ENCODE results near the gene CEBPA.

CEBPA gene

DNA sequence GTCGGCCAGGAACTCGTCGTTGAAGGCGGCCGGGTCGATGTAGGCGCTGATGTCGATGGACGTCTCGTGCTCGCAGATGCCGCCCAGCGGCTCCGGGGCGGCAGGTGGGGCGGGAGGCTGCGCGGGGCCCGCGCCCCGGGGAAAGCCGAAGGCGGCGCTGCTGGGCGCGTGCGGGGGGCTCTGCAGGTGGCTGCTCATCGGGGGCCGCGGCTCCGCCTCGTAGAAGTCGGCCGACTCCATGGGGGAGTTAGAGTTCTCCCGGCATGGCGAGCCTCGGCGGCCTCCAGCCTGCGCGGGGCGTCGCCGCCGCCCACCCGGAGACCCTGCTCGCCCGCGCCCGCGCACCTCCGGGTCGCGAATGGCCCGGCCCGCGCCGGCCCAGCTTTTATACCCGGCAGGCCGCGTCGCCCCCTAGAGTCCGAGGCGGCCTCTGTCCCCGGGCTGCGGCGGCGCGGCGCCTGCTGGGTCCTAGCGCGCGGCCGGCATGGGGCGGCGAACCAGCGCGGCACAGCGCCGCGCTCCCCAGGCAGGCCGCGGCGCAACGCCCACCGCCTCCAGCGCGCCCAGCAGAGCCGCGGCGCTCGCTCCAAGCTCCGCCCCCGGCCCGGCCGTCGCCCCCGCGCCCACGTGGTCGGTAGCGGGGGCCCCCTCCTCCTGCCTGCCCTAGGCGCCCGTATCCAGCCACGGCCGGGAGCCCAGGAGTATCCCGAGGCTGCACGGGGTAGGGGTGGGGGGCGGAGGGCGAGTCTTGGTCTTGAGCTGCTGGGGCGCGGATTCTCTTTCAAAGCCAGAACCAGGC is at the start of gene CEBPA:
Gene CEBPA (minus strand): TSS at position 360 of the 799 bp plus-strand sequence. CDS start 120 bp downstream, at position 240.
- H3K9me3 ChIP-seq (ENCODE audit: low read depth, low read length) = no peaks in the 10 kb centered on the region
- no peak for TF ChIP-seq EZH2 (IDR thresholded peaks at IDR 0.05)
- no peak for TF ChIP-seq FOXP2 (optimal IDR thresholded peaks at IDR 0.05; ENCODE audit: control extremely low read depth, extremely low read length, insufficient read depth)
- peak; percentile 44; the same call in 1 of the 2 replicates for TF ChIP-seq POLR2AphosphoS5 (IDR thresholded peaks at IDR 0.05; ENCODE audit: borderline replicate concordance, low read depth, low read length)
- peak within 1 kb of the TSS; percentile 91 for H3K9ac ChIP-seq (ENCODE audit: insufficient read length)
- no peak for DNase-seq (ENCODE audit: low read depth, low spot score)
- H3K27ac ChIP-seq = no peak within 1 kb of the TSS
- H3K4me3 ChIP-seq = peak within 1 kb of the TSS; percentile 94
- H3K36me3 ChIP-seq (ENCODE audit: insufficient read depth, low read length) = no peaks in the 10 kb centered on the region

DNA sequence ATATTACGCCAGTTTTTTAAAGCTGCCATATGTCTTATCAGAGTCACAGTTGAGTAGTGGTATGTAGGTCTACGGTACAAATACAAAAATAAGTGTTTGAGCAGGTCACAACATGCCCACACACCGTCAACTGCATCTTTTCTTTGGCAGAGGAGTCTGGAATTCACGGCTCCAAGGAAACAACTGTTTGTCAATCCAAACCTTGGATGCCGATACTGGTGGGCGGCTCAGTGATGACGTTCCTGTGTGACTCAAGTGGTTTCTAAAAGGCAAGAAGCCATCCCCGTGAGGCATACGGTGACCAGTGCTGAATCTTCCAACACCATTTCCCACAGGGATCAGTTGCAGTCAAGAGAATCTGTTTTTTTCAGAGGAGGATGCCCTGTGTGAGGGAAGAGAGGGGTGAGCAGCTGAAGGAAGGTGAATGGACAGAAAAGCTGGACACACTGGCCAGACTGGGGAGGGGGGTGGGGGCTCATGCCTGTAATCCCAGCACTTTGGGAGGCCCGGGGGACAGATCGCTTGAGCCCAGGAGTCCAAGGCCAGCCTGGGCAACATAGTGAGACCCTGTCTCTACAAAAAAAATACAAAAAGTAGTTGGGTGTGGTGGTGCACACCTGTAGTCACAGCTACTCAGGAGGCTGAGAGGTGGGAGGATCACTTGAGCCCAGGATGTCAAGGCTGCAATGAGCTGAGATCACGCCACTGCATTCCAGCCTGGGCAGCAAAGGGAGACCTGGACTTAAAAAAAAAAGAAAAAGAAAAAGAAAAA is 48.4 kb upstream of the CEBPA start:
- Histone ChIP-seq H3K36me3 (ENCODE audit: insufficient read depth, low read length) (no peaks in the 10 kb centered on the region), H3K9me3 (ENCODE audit: low read depth, low read length) (no peaks in the 10 kb centered on the region), H3K9ac (ENCODE audit: insufficient read length) (no peak overlapping the region), H3K27ac (no peak overlapping the region), H3K4me3 (no peak overlapping the region)
- DNase-seq (ENCODE audit: low read depth, low spot score) = no peak
- TF ChIP-seq EZH2 (IDR thresholded peaks at IDR 0.05) (no peak), FOXP2 (optimal IDR thresholded peaks at IDR 0.05; ENCODE audit: control extremely low read depth, extremely low read length, insufficient read depth) (no peak), POLR2AphosphoS5 (IDR thresholded peaks at IDR 0.05; ENCODE audit: borderline replicate concordance, low read depth, low read length) (no peak)

DNA sequence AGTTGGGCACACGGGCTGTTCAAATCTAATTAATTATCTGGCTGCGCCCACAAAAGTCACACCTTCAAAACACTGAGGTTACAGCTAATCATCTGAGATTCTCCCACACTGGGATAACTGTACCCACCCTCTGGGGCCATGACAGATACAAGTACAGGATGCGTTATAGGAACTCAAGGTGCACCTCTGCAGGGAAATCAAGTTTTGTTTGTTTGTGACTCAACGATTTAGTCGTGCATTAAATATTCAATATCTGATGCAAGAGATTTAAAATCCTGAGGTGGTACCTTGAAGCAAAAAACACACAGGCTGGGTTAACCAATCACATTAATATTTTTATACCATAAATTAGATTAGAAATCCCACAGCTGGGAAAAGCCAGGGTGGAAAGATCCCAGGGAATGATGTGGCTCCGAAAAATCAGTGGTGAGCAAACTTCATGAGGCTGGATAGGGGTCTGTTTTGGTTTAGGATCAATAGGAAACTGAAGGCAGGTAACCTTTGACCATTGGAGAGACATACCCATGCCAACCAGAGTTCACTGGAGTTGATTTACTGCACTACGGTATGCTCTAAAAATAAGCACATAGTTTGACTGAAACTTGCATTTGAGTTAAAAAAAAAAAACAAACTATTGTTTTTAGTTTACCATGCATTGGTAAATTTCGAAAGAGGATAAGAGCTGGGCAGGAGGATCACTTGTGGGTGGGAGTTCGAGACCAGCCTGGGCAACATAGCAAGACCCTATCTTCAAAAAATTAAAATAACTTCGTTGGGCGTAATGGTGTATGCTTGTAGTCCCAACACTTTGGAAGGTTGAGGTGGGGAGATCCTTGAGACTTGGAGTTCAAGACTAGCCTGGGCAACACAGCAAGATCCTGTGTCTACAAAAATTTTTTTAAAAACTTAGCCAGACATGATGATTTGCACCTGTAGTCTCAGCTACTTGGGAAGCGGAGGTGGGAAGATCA is 47.3 kb upstream of the CEBPA start:
- no peak for DNase-seq (ENCODE audit: low read depth, low spot score)
- TF ChIP-seq EZH2 (IDR thresholded peaks at IDR 0.05) = no peak
- no peak for TF ChIP-seq FOXP2 (optimal IDR thresholded peaks at IDR 0.05; ENCODE audit: control extremely low read depth, extremely low read length, insufficient read depth)
- TF ChIP-seq POLR2AphosphoS5 (IDR thresholded peaks at IDR 0.05; ENCODE audit: borderline replicate concordance, low read depth, low read length) = no peak
- H3K36me3 ChIP-seq (ENCODE audit: insufficient read depth, low read length) = no peaks in the 10 kb centered on the region

DNA sequence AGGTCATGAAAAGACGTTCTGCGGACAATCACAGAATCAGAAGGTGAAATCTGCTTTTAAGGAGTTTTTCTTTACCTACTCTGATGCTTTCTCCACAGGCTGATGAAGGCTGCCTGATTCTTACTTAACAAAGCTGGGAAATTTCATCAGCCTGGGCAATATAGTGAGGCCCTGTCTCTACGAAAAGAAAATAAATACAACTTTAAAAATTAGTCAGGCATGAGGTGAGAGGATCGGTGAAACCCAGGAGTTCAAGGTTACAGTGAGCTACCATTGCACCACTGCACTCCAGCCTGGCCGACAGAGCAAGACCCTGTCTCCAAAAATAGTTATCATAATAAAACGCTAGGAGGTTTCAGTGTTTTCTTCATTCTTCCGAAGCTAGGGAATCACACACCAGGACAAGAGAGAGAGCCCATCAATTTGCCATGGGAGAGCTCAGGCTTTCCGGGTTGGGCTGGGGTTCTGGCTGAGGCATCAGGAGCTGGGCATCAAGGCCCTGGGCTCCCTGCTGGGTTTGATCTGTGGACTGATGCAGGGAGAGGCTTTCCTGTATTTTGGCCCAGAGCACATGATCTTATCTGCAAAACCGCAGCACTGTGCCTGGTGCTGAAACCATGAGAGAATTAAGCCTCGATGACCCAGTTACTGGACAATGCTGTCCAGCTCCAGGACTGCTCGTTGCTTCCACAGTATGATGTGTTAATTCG is 46.1 kb upstream of the CEBPA start:
- TF ChIP-seq FOXP2 (optimal IDR thresholded peaks at IDR 0.05; ENCODE audit: control extremely low read depth, extremely low read length, insufficient read depth) (no peak), POLR2AphosphoS5 (IDR thresholded peaks at IDR 0.05; ENCODE audit: borderline replicate concordance, low read depth, low read length) (no peak), EZH2 (IDR thresholded peaks at IDR 0.05) (no peak)
- H3K9me3 ChIP-seq (ENCODE audit: low read depth, low read length) = no peaks in the 10 kb centered on the region
- DNase-seq (ENCODE audit: low read depth, low spot score) = no peak
- H3K27ac ChIP-seq = no peak overlapping the region
- H3K4me3 ChIP-seq = no peak overlapping the region
- H3K36me3 ChIP-seq (ENCODE audit: insufficient read depth, low read length) = no peaks in the 10 kb centered on the region
- H3K9ac ChIP-seq (ENCODE audit: insufficient read length) = no peak overlapping the region

More for the DNA sequence above, 47.3 kb upstream of the CEBPA start:
- H3K27ac ChIP-seq = no peak overlapping the region
- H3K4me3 ChIP-seq = no peak overlapping the region
- no peaks in the 10 kb centered on the region for H3K9me3 ChIP-seq (ENCODE audit: low read depth, low read length)
- H3K9ac ChIP-seq (ENCODE audit: insufficient read length) = no peak overlapping the region

DNA sequence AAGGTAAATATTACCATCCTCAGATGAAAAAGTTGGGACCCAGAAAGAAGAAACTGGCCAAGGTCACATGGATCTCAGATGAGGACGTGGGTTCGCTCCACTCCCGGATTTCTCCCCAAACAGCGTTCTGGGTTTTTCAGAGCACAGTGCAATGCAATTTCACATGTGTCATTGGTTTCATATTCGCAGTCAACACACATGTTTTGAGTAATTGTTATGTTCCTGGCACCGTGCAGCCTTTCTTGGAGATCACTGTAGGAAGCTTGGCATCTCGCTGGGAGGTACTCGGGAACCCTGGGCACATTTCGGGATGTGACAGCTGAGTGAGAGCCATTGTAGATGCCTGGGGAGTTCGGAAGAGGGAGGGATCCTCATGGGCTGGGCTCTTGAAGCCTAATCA is 45.0 kb upstream of the CEBPA start:
- DNase-seq (ENCODE audit: low read depth, low spot score) = no peak
- H3K9ac ChIP-seq (ENCODE audit: insufficient read length) = no peak overlapping the region
- no peaks in the 10 kb centered on the region for H3K9me3 ChIP-seq (ENCODE audit: low read depth, low read length)
- TF ChIP-seq FOXP2 (optimal IDR thresholded peaks at IDR 0.05; ENCODE audit: control extremely low read depth, extremely low read length, insufficient read depth) = no peak
- H3K27ac ChIP-seq = no peak overlapping the region
- H3K4me3 ChIP-seq = no peak overlapping the region
- H3K36me3 ChIP-seq (ENCODE audit: insufficient read depth, low read length) = no peaks in the 10 kb centered on the region

DNA sequence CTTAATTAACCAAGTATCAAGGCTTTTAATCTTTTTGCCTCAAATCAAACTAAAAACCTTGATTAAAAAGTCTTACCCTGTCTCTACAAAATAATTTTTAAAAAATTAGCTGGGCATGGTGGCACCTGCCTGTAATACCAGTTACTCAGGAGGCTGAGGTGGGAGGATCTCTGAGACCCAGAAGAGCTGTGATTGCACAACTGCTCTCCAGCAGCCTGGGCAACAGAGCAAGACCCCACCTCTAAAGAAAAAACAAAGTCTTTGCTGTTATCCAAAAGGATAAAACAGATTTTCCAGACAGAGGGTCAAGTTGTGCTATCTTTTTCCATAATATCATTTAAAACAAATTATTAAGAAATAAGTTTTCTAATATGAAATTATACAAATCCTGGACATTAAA is 44.3 kb upstream of the CEBPA start:
- no peak overlapping the region for H3K27ac ChIP-seq
- H3K9me3 ChIP-seq (ENCODE audit: low read depth, low read length) = no peaks in the 10 kb centered on the region
- no peak for TF ChIP-seq POLR2AphosphoS5 (IDR thresholded peaks at IDR 0.05; ENCODE audit: borderline replicate concordance, low read depth, low read length)
- TF ChIP-seq FOXP2 (optimal IDR thresholded peaks at IDR 0.05; ENCODE audit: control extremely low read depth, extremely low read length, insufficient read depth) = no peak
- TF ChIP-seq EZH2 (IDR thresholded peaks at IDR 0.05) = no peak
- no peak overlapping the region for H3K9ac ChIP-seq (ENCODE audit: insufficient read length)
- H3K4me3 ChIP-seq = no peak overlapping the region
- no peak for DNase-seq (ENCODE audit: low read depth, low spot score)
- no peaks in the 10 kb centered on the region for H3K36me3 ChIP-seq (ENCODE audit: insufficient read depth, low read length)

DNA sequence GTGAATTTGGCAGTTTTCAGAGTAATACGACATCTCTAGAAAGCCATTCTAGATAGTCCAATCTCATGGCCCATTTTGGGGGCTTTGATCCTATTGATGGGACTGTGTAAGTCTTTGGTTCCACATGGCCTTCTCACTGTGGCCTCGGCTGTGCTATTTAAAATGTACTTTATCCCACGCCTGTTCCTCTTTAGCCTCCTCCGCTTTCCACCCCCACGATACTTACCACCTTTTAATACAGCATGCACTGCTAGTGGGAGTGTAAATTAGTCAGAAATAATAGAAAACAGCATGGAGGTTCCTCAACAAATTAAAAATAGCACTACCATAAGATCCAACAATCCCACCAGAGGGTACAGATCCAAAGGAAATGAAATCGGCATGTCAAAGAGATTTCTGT is 42.8 kb upstream of the CEBPA start:
- no peak overlapping the region for H3K9ac ChIP-seq (ENCODE audit: insufficient read length)
- H3K9me3 ChIP-seq (ENCODE audit: low read depth, low read length) = no peaks in the 10 kb centered on the region
- no peak for DNase-seq (ENCODE audit: low read depth, low spot score)
- no peaks in the 10 kb centered on the region for H3K36me3 ChIP-seq (ENCODE audit: insufficient read depth, low read length)
- TF ChIP-seq POLR2AphosphoS5 (IDR thresholded peaks at IDR 0.05; ENCODE audit: borderline replicate concordance, low read depth, low read length) (no peak), EZH2 (IDR thresholded peaks at IDR 0.05) (no peak), FOXP2 (optimal IDR thresholded peaks at IDR 0.05; ENCODE audit: control extremely low read depth, extremely low read length, insufficient read depth) (no peak)
- H3K27ac ChIP-seq = no peak overlapping the region
- H3K4me3 ChIP-seq = no peak overlapping the region

Measured in SK-N-MC (cell line).